GM04503 (cell line): Measurements from ENCODE around the gene WWTR1.

Experiments
- DNase-seq: peaks from one replicate; pipeline ENCODE4 v3.0.0-alpha.2; 2012; ENCODE audit warnings: low read depth

The WWTR1 gene

GRCh38 chr3:149621218-149622005 is 36.4 kb downstream of the WWTR1 start:
- DNase-seq, result peak; percentile 75

GRCh38 chr3:149620291-149621020 is 37.4 kb downstream of the WWTR1 start:
- peak; percentile 81 for DNase-seq

- no peak for DNase-seq
These were observed 38.7 kb downstream of the WWTR1 start for GRCh38 chr3:149619136-149619535.

- no peak for DNase-seq
These were observed 39.4 kb downstream of the WWTR1 start for GRCh38 chr3:149618151-149619123.

- DNase-seq, result no peak
These were observed 42.0 kb downstream of the WWTR1 start for GRCh38 chr3:149615731-149616221.

GRCh38 chr3:149613988-149614387 is 43.8 kb downstream of the WWTR1 start:
- DNase-seq, result no peak

GRCh38 chr3:149612456-149612855 is 45.4 kb downstream of the WWTR1 start:
- DNase-seq, result no peak

- DNase-seq, result no peak
These were observed 46.7 kb downstream of the WWTR1 start for GRCh38 chr3:149611149-149611548.

GRCh38 chr3:149610351-149611105 is 47.3 kb downstream of the WWTR1 start:
- DNase-seq, result no peak

- DNase-seq, result no peak
These were observed 48.2 kb downstream of the WWTR1 start for GRCh38 chr3:149609595-149609994.

GRCh38 chr3:149608987-149609386 is 48.8 kb downstream of the WWTR1 start:
- DNase-seq, result no peak

GRCh38 chr3:149605902-149606301 is 51.9 kb downstream of the WWTR1 start:
- no peak for DNase-seq

- DNase-seq, result no peak
These were observed 53.5 kb downstream of the WWTR1 start for GRCh38 chr3:149604125-149604875.

- DNase-seq, result peak; percentile 50
These were observed 54.4 kb downstream of the WWTR1 start for GRCh38 chr3:149603126-149604074.

- DNase-seq, result no peak
These were observed 57.2 kb downstream of the WWTR1 start for GRCh38 chr3:149600634-149601033.

- no peak for DNase-seq
These were observed 58.6 kb downstream of the WWTR1 start for GRCh38 chr3:149599236-149599635.

GRCh38 chr3:149596134-149596770 is 61.6 kb downstream of the WWTR1 start:
- DNase-seq, result no peak

GRCh38 chr3:149593418-149594160 is 64.2 kb downstream of the WWTR1 start:
- DNase-seq, result no peak
